ENCODE results near the gene NKX2-2. TPM values are rescaled to one million over a fixed set of nuclear protein-coding genes. Genes with fewer than 3 reads are reported as not detected.

The NKX2-2 gene
- total RNA-seq, 1 experiment from 2014 or later = not detected

GRCh38 chr20:21509597-21510371 is 4.1 kb downstream of the NKX2-2 start:
- ATAC-seq (no peak), DNase-seq (ENCODE audit: low spot score) (peak; percentile 44)
- H3K27me3 Mint-ChIP-seq (ENCODE audit: low read depth) = peaks cover 93% of the 10 kb centered on the region
- no peaks in the 10 kb centered on the region for H3K9me3 Mint-ChIP-seq
- POLR2A ChIA-PET = interaction anchor here (1.0 kb wide), 1 partner anchor 8 kb away, joined by 3 read pairs; no protein-coding TSS in a partner anchor
- CTCF ChIA-PET = interaction anchor here (0.9 to 8.3 kb wide), 4 partner anchors 8 to 461 kb away, joined by 3 to 88 read pairs (median 7); no protein-coding TSS in a partner anchor
- H3K27ac Mint-ChIP-seq = no peak overlapping the region
- peaks cover 48% of the 10 kb centered on the region for H3K4me1 Mint-ChIP-seq
- peak overlapping the region; percentile 60 for H3K4me3 Mint-ChIP-seq
- H3K36me3 Mint-ChIP-seq = no peaks in the 10 kb centered on the region
- TF ChIP-seq E2F1 (CRISPR knock-in tag; IDR thresholded peaks at IDR 0.05) = no peak
- TF ChIP-seq RELA (CRISPR knock-in tag; IDR thresholded peaks at IDR 0.05; ENCODE audit: borderline replicate concordance) = no peak
- TF ChIP-seq ERG (CRISPR knock-in tag; IDR thresholded peaks at IDR 0.05) = no peak
- TF ChIP-seq STAT6 (CRISPR knock-in tag; conservative IDR thresholded peaks at IDR 0.05; ENCODE audit: low read depth) = no peak
- TF ChIP-seq NR2C2 (CRISPR knock-in tag; IDR thresholded peaks at IDR 0.05) = no peak
- no peak for TF ChIP-seq HMGXB4 (CRISPR knock-in tag; IDR thresholded peaks at IDR 0.05)
- no peak for TF ChIP-seq GRHL2 (CRISPR knock-in tag; IDR thresholded peaks at IDR 0.05; ENCODE audit: insufficient replicate concordance, severe bottlenecking)
- TF ChIP-seq SMAD3 (CRISPR knock-in tag; IDR thresholded peaks at IDR 0.05; ENCODE audit: borderline replicate concordance) = no peak
- no peak for TF ChIP-seq ZNF532 (CRISPR knock-in tag; IDR thresholded peaks at IDR 0.05; ENCODE audit: borderline replicate concordance)
- TF ChIP-seq USF2 (CRISPR knock-in tag; IDR thresholded peaks at IDR 0.05) = no peak
- TF ChIP-seq SP1 (CRISPR knock-in tag; conservative IDR thresholded peaks at IDR 0.05) = no peak
- TF ChIP-seq E2F5 (CRISPR knock-in tag; IDR thresholded peaks at IDR 0.05) = no peak
- no peak for TF ChIP-seq SMAD4 (CRISPR knock-in tag; IDR thresholded peaks at IDR 0.05)
- no peak for TF ChIP-seq NR1H2 (CRISPR knock-in tag; IDR thresholded peaks at IDR 0.05)
- TF ChIP-seq FOXP4 (CRISPR knock-in tag; IDR thresholded peaks at IDR 0.05) = no peak
- no peak for TF ChIP-seq OVOL2 (CRISPR knock-in tag; IDR thresholded peaks at IDR 0.05; ENCODE audit: borderline replicate concordance)
- no peak for TF ChIP-seq ZNF281 (CRISPR knock-in tag; IDR thresholded peaks at IDR 0.05)

Measured in WTC11 (cell line).